ENCODE results near the gene CD79B. TPM values are rescaled to one million over a fixed set of nuclear protein-coding genes. Genes with fewer than 3 reads are reported as not detected.
"Not testable (repeated sequence)": the region's sequence is repeated elsewhere in the genome, so short reads cannot be mapped to it uniquely, and the experiment has no call there.

Gene CD79B
- total and polyA plus RNA-seq, 9 of the 15 experiments (the other 6 are each of a cell fraction or from before 2014, with no cell fraction given) = 0.15 to 0.62 (median 0.44) TPM; not detected in 2

GRCh38 chr17:63903787-63904201 lies 28.3 kb downstream of the CD79B start:
- H3K27ac ChIP-seq (ENCODE audit: extremely low read depth, low read depth, low read length); POLR2A ChIA-PET; H2AFZ ChIP-seq (ENCODE audit: low read depth, low read length); H3K4me2 ChIP-seq (ENCODE audit: insufficient read depth, low read length); H3K79me2 ChIP-seq (ENCODE audit: control insufficient read depth, insufficient read depth, low read length); FAIRE-seq; H4K20me1 ChIP-seq (replicated peaks; ENCODE audit: control insufficient read depth, insufficient read depth, low read length); H3K9ac ChIP-seq (ENCODE audit: insufficient read depth in 1 of 2, low read depth in 2 of 2, low read length in 2 of 2); H3K36me3 ChIP-seq (ENCODE audit: control insufficient read depth, insufficient read depth, low read length); DNase-seq (ENCODE audit: extremely low read depth in 1 of 4, low spot score in 3 of 4); in situ Hi-C loops (cut with MboI); H3K4me1 ChIP-seq (replicated peaks in 1 of 2; ENCODE audit: control insufficient read depth in 2 of 2, insufficient read depth in 2 of 2, low read length in 2 of 2); BruUV-seq (replicated peaks); H3K9me3 ChIP-seq (replicated peaks; ENCODE audit: control insufficient read depth, insufficient read depth, low read depth, low read length); H3K4me3 ChIP-seq; H3K9me1 ChIP-seq (ENCODE audit: control insufficient read depth, insufficient read depth, low read length): not testable (repeated sequence)
- TF ChIP-seq RAD21 (CRISPR knock-in tag; conservative IDR thresholded peaks at IDR 0.05 in 1 of 2, IDR thresholded peaks at IDR 0.05 in 1 of 2) (peak in 1 of 2 experiments; percentile 46; a peak in 2 of 4 replicates), CTCF (IDR thresholded peaks at IDR 0.05 in 2 of 3, conservative IDR thresholded peaks at IDR 0.05 in 1 of 3; ENCODE audit: insufficient read depth in 2 of 3, low read depth in 1 of 3, low read length in 3 of 3) (peak in 2 of 3 experiments; percentile 34 to 46; a peak in 3 of 6 replicates), MEIS2 (IDR thresholded peaks at IDR 0.05; ENCODE audit: partially characterized antibody) (peak; percentile 76)
- TF ChIP-seq, protein P1, sequence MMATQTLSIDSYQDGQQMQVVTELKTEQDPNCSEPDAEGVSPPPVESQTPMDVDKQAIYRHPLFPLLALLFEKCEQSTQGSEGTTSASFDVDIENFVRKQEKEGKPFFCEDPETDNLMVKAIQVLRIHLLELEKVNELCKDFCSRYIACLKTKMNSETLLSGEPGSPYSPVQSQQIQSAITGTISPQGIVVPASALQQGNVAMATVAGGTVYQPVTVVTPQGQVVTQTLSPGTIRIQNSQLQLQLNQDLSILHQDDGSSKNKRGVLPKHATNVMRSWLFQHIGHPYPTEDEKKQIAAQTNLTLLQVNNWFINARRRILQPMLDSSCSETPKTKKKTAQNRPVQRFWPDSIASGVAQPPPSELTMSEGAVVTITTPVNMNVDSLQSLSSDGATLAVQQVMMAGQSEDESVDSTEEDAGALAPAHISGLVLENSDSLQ (IDR thresholded peaks at IDR 0.05) = peak; percentile 50
- TF ChIP-seq, protein P2, sequence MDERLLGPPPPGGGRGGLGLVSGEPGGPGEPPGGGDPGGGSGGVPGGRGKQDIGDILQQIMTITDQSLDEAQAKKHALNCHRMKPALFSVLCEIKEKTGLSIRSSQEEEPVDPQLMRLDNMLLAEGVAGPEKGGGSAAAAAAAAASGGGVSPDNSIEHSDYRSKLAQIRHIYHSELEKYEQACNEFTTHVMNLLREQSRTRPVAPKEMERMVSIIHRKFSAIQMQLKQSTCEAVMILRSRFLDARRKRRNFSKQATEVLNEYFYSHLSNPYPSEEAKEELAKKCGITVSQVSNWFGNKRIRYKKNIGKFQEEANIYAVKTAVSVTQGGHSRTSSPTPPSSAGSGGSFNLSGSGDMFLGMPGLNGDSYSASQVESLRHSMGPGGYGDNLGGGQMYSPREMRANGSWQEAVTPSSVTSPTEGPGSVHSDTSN (CRISPR knock-in tag; IDR thresholded peaks at IDR 0.05; ENCODE audit: low read depth) = not testable (repeated sequence)
- TF ChIP-seq, protein P2 (tag; conservative IDR thresholded peaks at IDR 0.05; ENCODE audit: low read depth) = peak; percentile 79
- intact Hi-C loops (cut with micrococcal nuclease) = loop anchor here (10.0 kb wide), 1 partner anchor 511 kb away; no protein-coding TSS in a partner anchor
- ATAC-seq = peak; percentile 75
- CTCF ChIA-PET (ENCODE audit: low intra/inter-chr PET ratio) = interaction anchor here (1.1 kb wide), 1 partner anchor 230 kb away, joined by 4 read pairs; no protein-coding TSS in a partner anchor
- peaks cover 0 to 19% of the 10 kb centered on the region in 2 experiments; a peak in 4 of 5 replicates for H3K27me3 ChIP-seq (ENCODE audit: control insufficient read depth in 2 of 2, insufficient read depth in 2 of 2, low read length in 2 of 2)
- WGBS (ENCODE audit: insufficient coverage, low coverage, missing lambda C conversion rate) = 18% methylated on average over 5 of the region's 5 CpGs

GRCh38 chr17:63901971-63902370 lies 30.2 kb downstream of the CD79B start:
- H3K4me2 ChIP-seq (ENCODE audit: insufficient read depth, low read length); H3K4me1 ChIP-seq (replicated peaks in 1 of 2; ENCODE audit: control insufficient read depth in 2 of 2, insufficient read depth in 2 of 2, low read length in 2 of 2); H3K4me3 ChIP-seq; FAIRE-seq; BruUV-seq (replicated peaks); in situ Hi-C loops (cut with MboI); H3K79me2 ChIP-seq (ENCODE audit: control insufficient read depth, insufficient read depth, low read length); H2AFZ ChIP-seq (ENCODE audit: low read depth, low read length); H3K9ac ChIP-seq (ENCODE audit: insufficient read depth in 1 of 2, low read depth in 2 of 2, low read length in 2 of 2); H3K9me1 ChIP-seq (ENCODE audit: control insufficient read depth, insufficient read depth, low read length); H3K27ac ChIP-seq (ENCODE audit: extremely low read depth, low read depth, low read length); H3K9me3 ChIP-seq (replicated peaks; ENCODE audit: control insufficient read depth, insufficient read depth, low read depth, low read length); H3K36me3 ChIP-seq (ENCODE audit: control insufficient read depth, insufficient read depth, low read length); DNase-seq (ENCODE audit: extremely low read depth in 1 of 4, low spot score in 3 of 4); H4K20me1 ChIP-seq (replicated peaks; ENCODE audit: control insufficient read depth, insufficient read depth, low read length); ATAC-seq: not testable (repeated sequence)
- ChIA-PET CTCF (ENCODE audit: low intra/inter-chr PET ratio) (interaction anchor here (0.6 kb wide), 1 partner anchor 380 kb away, joined by 3 read pairs; no protein-coding TSS in a partner anchor), POLR2A (interaction anchor here (1.1 kb wide), 1 partner anchor 9 kb away, joined by 3 read pairs; no protein-coding TSS in a partner anchor)
- intact Hi-C loops (cut with micrococcal nuclease) = loop anchor here (10.0 kb wide), 1 partner anchor 513 kb away; no protein-coding TSS in a partner anchor
- 0% methylated on average over 2 of the region's 2 CpGs for WGBS (ENCODE audit: insufficient coverage, low coverage, missing lambda C conversion rate)
- peaks cover 0 to 22% of the 10 kb centered on the region in 2 experiments; a peak in 4 of 5 replicates for H3K27me3 ChIP-seq (ENCODE audit: control insufficient read depth in 2 of 2, insufficient read depth in 2 of 2, low read length in 2 of 2)
